Ovary (tissue), 3 donors: ENCODE measurements around the gene ORC4.
A peak's percentile ranks its signal among the peaks of the same experiment; 100 is the strongest.

Experiments
- CTCF ChIP-seq, 3 donors: fragments of 450-650 bp in 2 of 3; fragments of 200-600 bp in 1 of 3; IDR thresholded peaks; one replicate each; pipeline versions ENCODE4 v1.5.1 to v1.8.0; 2016 to 2022; ENCODE audit warnings: antibody characterized with exemption in 3 of 3, mild to moderate bottlenecking in 1 of 3
- EP300 ChIP-seq: sonication (generic); formaldehyde crosslinking; IDR thresholded peaks from one replicate; pipeline ENCODE4 v1.6.1; 2017; ENCODE audit warnings: antibody characterized with exemption
- POLR2A ChIP-seq: fragments of 450-650 bp; IDR thresholded peaks from one replicate; pipeline ENCODE4 v1.6.1; 2017; ENCODE audit warnings: antibody characterized with exemption, mild to moderate bottlenecking, moderate library complexity
- donor health status: DM: no; HTN: no; CAD: no.

GRCh38 chr2:148020111-148021058 lies at the start of gene ORC4:
- peak in 1 of 3 donors; percentile 42 for TF ChIP-seq CTCF (IDR thresholded peaks at IDR 0.05)
- peak; percentile 15 for TF ChIP-seq POLR2A
- peak; percentile 71 for TF ChIP-seq EP300
